Measurements from ENCODE around the gene NFAT5.
"Not testable (repeated sequence)": the region's sequence is repeated elsewhere in the genome, so short reads cannot be mapped to it uniquely, and the experiment has no call there.

The NFAT5 gene

DNA sequence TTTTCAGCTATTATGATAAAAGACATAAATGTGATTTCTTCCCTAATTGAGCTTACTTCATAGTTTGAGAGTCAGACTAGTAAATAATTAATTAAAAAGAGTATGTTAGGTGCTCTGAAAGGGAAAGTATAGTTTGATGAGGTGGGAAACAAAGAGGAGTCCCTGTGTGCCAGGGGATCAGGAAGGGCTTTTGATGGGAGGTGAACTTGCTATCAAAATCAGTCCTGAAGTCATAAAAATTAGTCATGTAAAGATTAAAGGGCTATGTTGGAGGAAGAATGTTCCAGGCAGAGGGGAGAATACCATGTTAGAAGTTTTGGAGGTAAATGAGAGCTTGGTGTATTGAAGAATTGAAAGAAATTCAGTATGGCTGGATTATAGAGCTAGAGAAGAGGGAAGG, 31.0 kb downstream of the NFAT5 start:
- no peak for DNase-seq (ENCODE audit: low read depth in 2 of 2)

DNA sequence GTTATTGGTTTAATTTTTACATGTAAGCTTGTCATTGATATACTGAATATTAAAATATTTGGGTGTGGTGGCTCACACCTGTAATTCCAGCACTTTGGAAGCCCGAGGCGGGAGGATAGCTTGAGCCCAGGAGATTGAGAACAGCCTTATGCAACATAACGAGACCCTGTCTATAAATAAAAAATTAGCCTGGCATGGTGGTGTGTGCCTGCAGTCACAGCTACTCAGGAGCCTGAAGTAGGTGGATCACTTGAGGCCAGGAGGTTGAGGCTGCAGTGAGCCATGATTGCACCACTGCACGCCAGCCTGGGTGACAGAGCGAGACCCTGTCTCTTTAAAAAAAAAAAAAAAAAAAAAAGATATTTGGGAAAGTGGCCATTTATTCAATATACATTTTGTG, 32.3 kb downstream of the NFAT5 start:
- no peak for DNase-seq (ENCODE audit: low read depth in 2 of 2)

DNA sequence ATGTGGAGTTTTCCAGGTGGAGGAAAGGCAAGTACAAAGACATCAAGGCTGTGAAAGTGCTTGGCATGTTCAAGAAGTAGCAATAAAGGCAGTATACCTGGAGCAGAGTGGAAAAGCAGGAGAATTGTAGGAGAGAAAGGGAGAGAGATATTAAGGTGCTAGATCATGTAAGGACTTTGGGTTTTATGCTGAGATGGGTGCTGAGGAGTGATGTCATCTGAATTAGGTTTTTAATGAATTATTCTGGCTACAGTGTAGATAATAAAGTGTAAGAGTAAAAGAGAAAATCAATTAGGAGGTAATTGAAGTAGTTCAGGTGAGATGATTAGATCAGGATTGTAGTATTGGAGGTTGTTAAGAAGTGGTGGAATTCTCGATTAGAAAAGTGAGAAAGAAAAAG, 34.0 kb downstream of the NFAT5 start:
- DNase-seq (ENCODE audit: low read depth in 2 of 2), result no peak

- no peak for DNase-seq (ENCODE audit: low read depth in 2 of 2)
Observed at GRCh38 chr16:69600202-69600601, 34.4 kb downstream of the NFAT5 start.

- DNase-seq (ENCODE audit: low read depth in 2 of 2), result no peak
Observed at GRCh38 chr16:69601250-69601649, 35.5 kb downstream of the NFAT5 start.

GRCh38 chr16:69606985-69607384, 41.2 kb downstream of the NFAT5 start:
- no peak for DNase-seq (ENCODE audit: low read depth in 2 of 2)

GRCh38 chr16:69607674-69608073, 41.9 kb downstream of the NFAT5 start:
- no peak for DNase-seq (ENCODE audit: low read depth in 2 of 2)

GRCh38 chr16:69610356-69610755, 44.6 kb downstream of the NFAT5 start:
- DNase-seq (ENCODE audit: low read depth in 2 of 2), result no peak

- DNase-seq (ENCODE audit: low read depth in 2 of 2), result no peak
Observed at GRCh38 chr16:69611103-69611640, 45.4 kb downstream of the NFAT5 start.

GRCh38 chr16:69613378-69614154, 47.8 kb downstream of the NFAT5 start:
- no peak for DNase-seq (ENCODE audit: low read depth in 2 of 2)

DNA sequence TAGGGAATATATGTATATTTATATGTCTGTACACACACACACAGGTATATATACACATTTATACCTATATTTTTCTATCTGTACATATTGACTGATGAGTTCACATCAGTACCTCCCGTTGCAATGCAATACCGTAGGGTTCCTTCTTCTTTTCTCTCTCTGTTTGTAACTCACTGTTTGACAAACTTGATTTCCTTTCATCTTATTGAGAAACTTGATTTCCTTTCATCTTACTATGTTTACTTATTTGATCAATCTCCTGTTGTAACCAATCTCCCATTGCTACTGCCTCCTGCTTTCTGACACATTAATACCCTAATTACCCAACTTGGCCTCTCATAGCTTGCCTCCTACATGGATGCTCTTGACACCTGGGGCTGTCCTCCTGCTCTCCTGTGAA, 49.8 kb downstream of the NFAT5 start:
- DNase-seq (ENCODE audit: low read depth in 2 of 2), result no peak

GRCh38 chr16:69616082-69616481, 50.3 kb downstream of the NFAT5 start:
- DNase-seq (ENCODE audit: low read depth in 2 of 2), result no peak

- no peak for DNase-seq (ENCODE audit: low read depth in 2 of 2)
Observed at GRCh38 chr16:69618307-69618706, 52.5 kb downstream of the NFAT5 start.

- DNase-seq (ENCODE audit: low read depth in 2 of 2), result no peak
Observed at GRCh38 chr16:69618721-69619120, 53.0 kb downstream of the NFAT5 start.

GRCh38 chr16:69619514-69619913, 53.7 kb downstream of the NFAT5 start:
- no peak for DNase-seq (ENCODE audit: low read depth in 2 of 2)

DNA sequence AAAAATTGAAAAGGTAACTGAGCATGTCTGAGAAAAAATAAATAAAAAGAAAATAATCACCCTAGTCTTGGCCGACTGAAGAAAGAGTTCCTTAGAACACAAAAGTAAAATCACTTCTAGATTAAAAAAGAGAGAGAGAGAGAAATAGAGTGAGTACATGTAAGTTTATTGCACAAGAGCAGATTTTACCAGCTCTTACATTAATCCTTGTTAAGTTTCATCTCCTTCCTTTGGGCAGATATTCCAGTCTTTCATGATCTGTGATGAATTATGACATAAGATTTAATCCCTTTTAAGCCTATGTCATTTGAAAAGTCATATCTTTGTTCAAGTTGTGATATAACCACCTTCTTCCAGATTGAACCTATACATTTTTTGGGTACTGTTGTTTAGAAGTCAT, 54.8 kb downstream of the NFAT5 start:
- no peak for DNase-seq (ENCODE audit: low read depth in 2 of 2)

DNA sequence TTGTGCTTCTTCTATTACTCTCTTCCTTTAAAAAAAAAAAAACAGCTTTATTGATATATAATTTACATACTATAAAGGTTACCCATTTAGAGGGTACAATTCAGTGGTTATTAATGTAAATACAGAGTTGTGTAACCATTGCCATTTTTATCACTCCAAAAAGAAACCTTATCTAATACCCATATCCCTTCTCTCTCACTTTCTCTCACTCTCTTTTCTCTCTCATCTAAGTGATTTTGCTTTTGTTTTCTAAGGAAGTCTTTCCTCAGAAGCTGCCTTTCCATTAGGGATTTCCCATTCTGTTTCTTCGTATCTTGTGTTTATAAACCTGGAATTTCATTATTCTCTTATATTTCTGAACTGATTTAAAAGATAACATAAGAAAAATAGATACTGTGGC, 55.5 kb downstream of the NFAT5 start:
- DNase-seq (ENCODE audit: low read depth in 2 of 2), result no peak

- no peak for DNase-seq (ENCODE audit: low read depth in 2 of 2)
Observed at GRCh38 chr16:69626256-69626655, 60.5 kb downstream of the NFAT5 start.

GRCh38 chr16:69632828-69633227, 67.1 kb downstream of the NFAT5 start:
- DNase-seq (ENCODE audit: low read depth in 2 of 2), result no peak

DNA sequence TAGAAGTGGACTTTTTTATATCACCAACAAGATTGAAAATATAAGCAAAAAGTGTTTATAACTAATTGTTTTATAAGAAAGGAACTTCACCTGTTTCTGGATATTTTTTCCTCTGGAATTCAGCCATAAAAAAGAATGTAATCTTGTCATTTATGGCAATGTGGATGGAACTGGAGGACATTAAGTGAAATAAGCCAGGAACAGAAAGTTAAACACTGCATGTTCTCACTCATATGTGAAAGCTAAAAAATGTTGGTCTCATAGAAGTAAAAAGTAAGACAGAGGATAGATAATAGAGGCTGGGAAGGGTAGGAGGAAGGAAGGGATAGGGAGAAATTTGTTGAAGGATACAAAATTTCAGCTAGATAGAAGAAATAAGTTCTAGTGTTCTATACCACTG, 67.6 kb downstream of the NFAT5 start:
- no peak for DNase-seq (ENCODE audit: low read depth in 2 of 2)

DNA sequence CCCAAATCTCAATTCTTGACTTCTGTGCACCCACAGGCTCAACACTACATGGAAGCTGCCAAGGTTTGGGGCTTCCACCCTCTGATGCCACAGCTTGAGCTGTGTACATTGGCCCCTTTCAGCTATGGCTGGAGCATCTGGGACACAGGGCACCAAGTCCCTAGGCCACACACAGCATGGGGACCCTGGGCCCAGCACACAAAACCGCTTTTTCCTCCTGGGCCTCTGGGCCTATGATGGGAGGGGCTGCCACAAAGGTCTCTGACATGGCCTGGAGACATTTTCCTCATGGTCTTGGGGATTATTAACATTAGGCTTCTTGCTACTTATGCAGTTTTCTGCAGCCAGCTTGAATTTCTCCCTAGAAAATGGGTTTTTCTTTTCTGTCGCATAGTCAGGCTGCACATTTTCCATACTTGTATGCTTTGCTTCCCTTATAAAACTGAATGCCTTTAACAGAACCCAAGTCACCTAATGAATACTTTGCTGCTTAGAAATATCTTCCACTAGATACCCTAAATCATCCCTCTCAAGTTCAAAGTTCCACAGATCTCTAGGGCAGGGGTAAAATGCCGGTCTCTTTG, 70.9 kb downstream of the NFAT5 start:
- DNase-seq (ENCODE audit: low read depth in 2 of 2), result not testable (repeated sequence)

GRCh38 chr16:69637206-69637865, 71.6 kb downstream of the NFAT5 start:
- not testable (repeated sequence) for DNase-seq (ENCODE audit: low read depth in 2 of 2)

GRCh38 chr16:69643997-69644396, 78.2 kb downstream of the NFAT5 start:
- DNase-seq (ENCODE audit: low read depth in 2 of 2), result not testable (repeated sequence)
